ENCODE results near the gene CPZ.

The CPZ gene

GRCh38 chr4:8646296-8647093 is 53.9 kb downstream of the CPZ start:
- Histone ChIP-seq H2BK12ac (ENCODE audit: low read length) (no peak overlapping the region), H3K4me3 (ENCODE audit: low read depth, low read length) (no peak overlapping the region), H3K79me2 (ENCODE audit: control insufficient read depth, insufficient read depth, low read length, poor library complexity) (no peaks in the 10 kb centered on the region), H3K9me3 (ENCODE audit: insufficient read depth, low read depth, low read length) (no peaks in the 10 kb centered on the region), H3K14ac (ENCODE audit: low read length) (no peak overlapping the region), H3K27me3 (ENCODE audit: insufficient read depth, low read length) (no peaks in the 10 kb centered on the region), H2BK5ac (ENCODE audit: low read depth, low read length, poor library complexity) (no peak overlapping the region), H3K4me2 (ENCODE audit: low read length) (no peak overlapping the region), H4K8ac (ENCODE audit: low read depth, low read length) (no peak overlapping the region), H3K27ac (ENCODE audit: low read depth, low read length) (no peak overlapping the region), H3K23ac (ENCODE audit: low read length) (no peak overlapping the region), H2AK5ac (ENCODE audit: low read length) (no peak overlapping the region), H2AFZ (ENCODE audit: insufficient read depth, low read length, poor library complexity) (no peak overlapping the region), H3K9ac (ENCODE audit: low read length) (no peak overlapping the region), H2BK120ac (ENCODE audit: insufficient read depth, low read length, poor library complexity) (no peak overlapping the region), H3K4ac (ENCODE audit: low read depth, low read length) (no peak overlapping the region), H3K79me1 (ENCODE audit: low read length) (no peaks in the 10 kb centered on the region), H4K91ac (ENCODE audit: low read depth, low read length) (no peak overlapping the region), H3K4me1 (ENCODE audit: control insufficient read depth in 1 of 2, insufficient read depth in 2 of 2, low read length in 2 of 2) (no peaks in the 10 kb centered on the region), H3K18ac (ENCODE audit: low read length) (no peak overlapping the region), H3K36me3 (ENCODE audit: control insufficient read depth in 1 of 2, insufficient read depth in 2 of 2, low read length in 2 of 2) (no peaks in the 10 kb centered on the region), H4K12ac (ENCODE audit: low read depth, low read length) (no peak overlapping the region)
- no peak for DNase-seq
- no CpG with 5 or more reads among the region's 36 CpGs for WGBS (ENCODE audit: extremely low coverage, insufficient coverage, insufficient read length)

- H3K9me3 ChIP-seq (ENCODE audit: insufficient read depth, low read depth, low read length), result no peaks in the 10 kb centered on the region
- no peak overlapping the region for H3K23ac ChIP-seq (ENCODE audit: low read length)
- no CpG with 5 or more reads among the region's 14 CpGs for WGBS (ENCODE audit: extremely low coverage, insufficient coverage, insufficient read length)
- H4K12ac ChIP-seq (ENCODE audit: low read depth, low read length), result no peak overlapping the region
- no peaks in the 10 kb centered on the region for H3K27me3 ChIP-seq (ENCODE audit: insufficient read depth, low read length)
- no peaks in the 10 kb centered on the region for H3K36me3 ChIP-seq (ENCODE audit: control insufficient read depth in 1 of 2, insufficient read depth in 2 of 2, low read length in 2 of 2)
- H4K91ac ChIP-seq (ENCODE audit: low read depth, low read length), result no peak overlapping the region
- no peak overlapping the region for H3K18ac ChIP-seq (ENCODE audit: low read length)
- no peaks in the 10 kb centered on the region for H3K79me1 ChIP-seq (ENCODE audit: low read length)
- H3K9ac ChIP-seq (ENCODE audit: low read length), result no peak overlapping the region
- H2BK120ac ChIP-seq (ENCODE audit: insufficient read depth, low read length, poor library complexity), result no peak overlapping the region
- no peak overlapping the region for H3K14ac ChIP-seq (ENCODE audit: low read length)
- DNase-seq, result no peak
- H3K79me2 ChIP-seq (ENCODE audit: control insufficient read depth, insufficient read depth, low read length, poor library complexity), result no peaks in the 10 kb centered on the region
- H2AK5ac ChIP-seq (ENCODE audit: low read length), result no peak overlapping the region
- no peak overlapping the region for H3K4me2 ChIP-seq (ENCODE audit: low read length)
- no peak overlapping the region for H3K4me3 ChIP-seq (ENCODE audit: low read depth, low read length)
- H2BK12ac ChIP-seq (ENCODE audit: low read length), result no peak overlapping the region
- no peak overlapping the region for H4K8ac ChIP-seq (ENCODE audit: low read depth, low read length)
- H3K4ac ChIP-seq (ENCODE audit: low read depth, low read length), result no peak overlapping the region
- no peaks in the 10 kb centered on the region for H3K4me1 ChIP-seq (ENCODE audit: control insufficient read depth in 1 of 2, insufficient read depth in 2 of 2, low read length in 2 of 2)
- no peak overlapping the region for H3K27ac ChIP-seq (ENCODE audit: low read depth, low read length)
- no peak overlapping the region for H2BK5ac ChIP-seq (ENCODE audit: low read depth, low read length, poor library complexity)
- H2AFZ ChIP-seq (ENCODE audit: insufficient read depth, low read length, poor library complexity), result no peak overlapping the region
Measured at GRCh38 chr4:8647094-8647570, 54.6 kb downstream of the CPZ start.

GRCh38 chr4:8647626-8648025 is 55.1 kb downstream of the CPZ start:
- no peak overlapping the region for H2BK120ac ChIP-seq (ENCODE audit: insufficient read depth, low read length, poor library complexity)
- no peak overlapping the region for H2BK5ac ChIP-seq (ENCODE audit: low read depth, low read length, poor library complexity)
- no peak overlapping the region for H2AK5ac ChIP-seq (ENCODE audit: low read length)
- H3K27me3 ChIP-seq (ENCODE audit: insufficient read depth, low read length), result no peaks in the 10 kb centered on the region
- H4K12ac ChIP-seq (ENCODE audit: low read depth, low read length), result no peak overlapping the region
- no peaks in the 10 kb centered on the region for H3K9me3 ChIP-seq (ENCODE audit: insufficient read depth, low read depth, low read length)
- no peaks in the 10 kb centered on the region for H3K36me3 ChIP-seq (ENCODE audit: control insufficient read depth in 1 of 2, insufficient read depth in 2 of 2, low read length in 2 of 2)
- no peak overlapping the region for H3K4ac ChIP-seq (ENCODE audit: low read depth, low read length)
- H2AFZ ChIP-seq (ENCODE audit: insufficient read depth, low read length, poor library complexity), result no peak overlapping the region
- H3K18ac ChIP-seq (ENCODE audit: low read length), result no peak overlapping the region
- H4K8ac ChIP-seq (ENCODE audit: low read depth, low read length), result no peak overlapping the region
- no peak overlapping the region for H3K4me2 ChIP-seq (ENCODE audit: low read length)
- no peak overlapping the region for H4K91ac ChIP-seq (ENCODE audit: low read depth, low read length)
- no peak overlapping the region for H3K23ac ChIP-seq (ENCODE audit: low read length)
- no peak overlapping the region for H3K27ac ChIP-seq (ENCODE audit: low read depth, low read length)
- H3K79me2 ChIP-seq (ENCODE audit: control insufficient read depth, insufficient read depth, low read length, poor library complexity), result no peaks in the 10 kb centered on the region
- no CpG with 5 or more reads among the region's 13 CpGs for WGBS (ENCODE audit: extremely low coverage, insufficient coverage, insufficient read length)
- no peak for DNase-seq
- no peak overlapping the region for H3K14ac ChIP-seq (ENCODE audit: low read length)
- H3K79me1 ChIP-seq (ENCODE audit: low read length), result no peaks in the 10 kb centered on the region
- no peaks in the 10 kb centered on the region for H3K4me1 ChIP-seq (ENCODE audit: control insufficient read depth in 1 of 2, insufficient read depth in 2 of 2, low read length in 2 of 2)
- no peak overlapping the region for H3K4me3 ChIP-seq (ENCODE audit: low read depth, low read length)
- H3K9ac ChIP-seq (ENCODE audit: low read length), result no peak overlapping the region
- no peak overlapping the region for H2BK12ac ChIP-seq (ENCODE audit: low read length)

DNA sequence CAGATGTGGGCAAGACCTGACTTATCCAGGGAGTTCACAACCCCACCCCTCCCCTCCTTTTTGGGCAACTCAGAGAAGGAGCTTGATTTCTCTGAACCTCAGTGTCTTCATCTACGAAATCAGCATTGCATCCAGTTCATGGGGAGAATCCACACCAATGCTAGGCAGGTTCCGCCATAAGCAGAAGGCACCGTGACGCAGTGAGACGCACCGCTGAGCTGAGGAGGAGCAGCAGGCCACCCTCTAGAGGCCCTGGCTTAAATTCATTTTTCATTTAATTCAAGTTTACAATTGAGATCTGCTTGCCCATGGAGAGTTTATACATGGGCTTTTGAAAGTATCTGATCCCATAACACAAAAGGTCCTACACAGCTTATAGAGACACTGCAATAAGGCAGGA is 55.7 kb downstream of the CPZ start:
- Histone ChIP-seq H3K23ac (ENCODE audit: low read length) (no peak overlapping the region), H3K4me1 (ENCODE audit: control insufficient read depth in 1 of 2, insufficient read depth in 2 of 2, low read length in 2 of 2) (no peaks in the 10 kb centered on the region), H3K4me3 (ENCODE audit: low read depth, low read length) (no peak overlapping the region), H2BK12ac (ENCODE audit: low read length) (no peak overlapping the region), H3K14ac (ENCODE audit: low read length) (no peak overlapping the region), H3K79me2 (ENCODE audit: control insufficient read depth, insufficient read depth, low read length, poor library complexity) (no peaks in the 10 kb centered on the region), H4K8ac (ENCODE audit: low read depth, low read length) (no peak overlapping the region), H3K36me3 (ENCODE audit: control insufficient read depth in 1 of 2, insufficient read depth in 2 of 2, low read length in 2 of 2) (no peaks in the 10 kb centered on the region), H3K27me3 (ENCODE audit: insufficient read depth, low read length) (no peaks in the 10 kb centered on the region), H2AFZ (ENCODE audit: insufficient read depth, low read length, poor library complexity) (no peak overlapping the region), H2BK120ac (ENCODE audit: insufficient read depth, low read length, poor library complexity) (no peak overlapping the region), H3K79me1 (ENCODE audit: low read length) (no peaks in the 10 kb centered on the region), H2BK5ac (ENCODE audit: low read depth, low read length, poor library complexity) (no peak overlapping the region), H3K9me3 (ENCODE audit: insufficient read depth, low read depth, low read length) (no peaks in the 10 kb centered on the region), H3K27ac (ENCODE audit: low read depth, low read length) (no peak overlapping the region), H3K4me2 (ENCODE audit: low read length) (no peak overlapping the region), H3K18ac (ENCODE audit: low read length) (no peak overlapping the region), H4K91ac (ENCODE audit: low read depth, low read length) (no peak overlapping the region), H3K4ac (ENCODE audit: low read depth, low read length) (no peak overlapping the region), H3K9ac (ENCODE audit: low read length) (no peak overlapping the region), H4K12ac (ENCODE audit: low read depth, low read length) (no peak overlapping the region), H2AK5ac (ENCODE audit: low read length) (no peak overlapping the region)
- WGBS (ENCODE audit: extremely low coverage, insufficient coverage, insufficient read length), result no CpG with 5 or more reads among the region's 6 CpGs
- DNase-seq, result no peak

All from trophoblast cell (in vitro differentiated cells and primary cell).